Kidney epithelial cell (primary cell): Measurements from ENCODE around the gene ADGRA1. TPM values are rescaled to one million over a fixed set of nuclear protein-coding genes. Genes with fewer than 3 reads are reported as not detected.

ENCODE experiments used
- DNase-seq: peaks from one replicate; pipeline ENCODE4 v3.0.0-alpha.2; 2010; ENCODE audit warnings: low read depth
- H3K27me3 ChIP-seq: 2 replicates; pipeline ENCODE4 v1.6.0; 2011; ENCODE audit warnings: low read length; ENCODE audit not compliant: control insufficient read depth, insufficient read depth
- H3K36me3 ChIP-seq: 2 replicates; pipeline ENCODE4 v1.5.1; 2011; ENCODE audit warnings: low read length; ENCODE audit not compliant: control insufficient read depth, insufficient read depth
- H3K4me3 ChIP-seq: 2 replicates; pipeline ENCODE4 v1.5.1; 2011; ENCODE audit warnings: low read depth, mild to moderate bottlenecking, control low read depth, low read length
- total RNA-seq: library from RNA; depleted of rRNA; stranded (reverse); fragments of >200 nt; gene quantifications from 2 replicates; pipeline ENCODE4 v1.2.3, GENCODE V29; 2015
- TF ChIP-seq, protein P1 (sequence below): IDR thresholded peaks from 2 replicates; pipeline ENCODE4 v1.5.1; 2011; ENCODE audit warnings: mild to moderate bottlenecking, moderate library complexity, low read length, control low read depth, inconsistent platforms; ENCODE audit not compliant: insufficient read depth, poor library complexity, severe bottlenecking

Gene ADGRA1
- total RNA-seq, 1 donor from 2014 or later = not detected

DNA sequence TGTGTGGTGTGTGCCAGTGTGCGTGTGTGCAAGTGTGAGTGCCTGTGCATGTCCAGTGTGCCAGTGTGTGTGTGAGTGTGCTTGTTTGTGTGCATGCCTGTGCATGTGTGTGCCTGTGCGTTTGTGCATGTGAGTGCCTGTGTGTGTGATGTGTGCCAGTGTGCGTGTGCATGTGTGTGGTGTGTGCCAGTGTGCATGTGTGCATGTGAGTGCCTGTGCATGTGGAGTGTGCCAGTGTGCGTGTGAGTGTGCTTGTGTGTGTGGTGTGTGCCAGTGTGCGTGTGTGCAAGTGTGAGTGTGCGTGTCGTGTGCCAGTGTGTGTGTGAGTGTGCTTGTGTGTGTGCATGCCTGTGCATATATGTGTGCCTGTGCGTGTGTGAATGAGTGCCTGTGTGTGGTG lies 33.8 kb downstream of the ADGRA1 start:
- DNase-seq = no peak
- TF ChIP-seq, protein P1, sequence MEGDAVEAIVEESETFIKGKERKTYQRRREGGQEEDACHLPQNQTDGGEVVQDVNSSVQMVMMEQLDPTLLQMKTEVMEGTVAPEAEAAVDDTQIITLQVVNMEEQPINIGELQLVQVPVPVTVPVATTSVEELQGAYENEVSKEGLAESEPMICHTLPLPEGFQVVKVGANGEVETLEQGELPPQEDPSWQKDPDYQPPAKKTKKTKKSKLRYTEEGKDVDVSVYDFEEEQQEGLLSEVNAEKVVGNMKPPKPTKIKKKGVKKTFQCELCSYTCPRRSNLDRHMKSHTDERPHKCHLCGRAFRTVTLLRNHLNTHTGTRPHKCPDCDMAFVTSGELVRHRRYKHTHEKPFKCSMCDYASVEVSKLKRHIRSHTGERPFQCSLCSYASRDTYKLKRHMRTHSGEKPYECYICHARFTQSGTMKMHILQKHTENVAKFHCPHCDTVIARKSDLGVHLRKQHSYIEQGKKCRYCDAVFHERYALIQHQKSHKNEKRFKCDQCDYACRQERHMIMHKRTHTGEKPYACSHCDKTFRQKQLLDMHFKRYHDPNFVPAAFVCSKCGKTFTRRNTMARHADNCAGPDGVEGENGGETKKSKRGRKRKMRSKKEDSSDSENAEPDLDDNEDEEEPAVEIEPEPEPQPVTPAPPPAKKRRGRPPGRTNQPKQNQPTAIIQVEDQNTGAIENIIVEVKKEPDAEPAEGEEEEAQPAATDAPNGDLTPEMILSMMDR = no peak

DNA sequence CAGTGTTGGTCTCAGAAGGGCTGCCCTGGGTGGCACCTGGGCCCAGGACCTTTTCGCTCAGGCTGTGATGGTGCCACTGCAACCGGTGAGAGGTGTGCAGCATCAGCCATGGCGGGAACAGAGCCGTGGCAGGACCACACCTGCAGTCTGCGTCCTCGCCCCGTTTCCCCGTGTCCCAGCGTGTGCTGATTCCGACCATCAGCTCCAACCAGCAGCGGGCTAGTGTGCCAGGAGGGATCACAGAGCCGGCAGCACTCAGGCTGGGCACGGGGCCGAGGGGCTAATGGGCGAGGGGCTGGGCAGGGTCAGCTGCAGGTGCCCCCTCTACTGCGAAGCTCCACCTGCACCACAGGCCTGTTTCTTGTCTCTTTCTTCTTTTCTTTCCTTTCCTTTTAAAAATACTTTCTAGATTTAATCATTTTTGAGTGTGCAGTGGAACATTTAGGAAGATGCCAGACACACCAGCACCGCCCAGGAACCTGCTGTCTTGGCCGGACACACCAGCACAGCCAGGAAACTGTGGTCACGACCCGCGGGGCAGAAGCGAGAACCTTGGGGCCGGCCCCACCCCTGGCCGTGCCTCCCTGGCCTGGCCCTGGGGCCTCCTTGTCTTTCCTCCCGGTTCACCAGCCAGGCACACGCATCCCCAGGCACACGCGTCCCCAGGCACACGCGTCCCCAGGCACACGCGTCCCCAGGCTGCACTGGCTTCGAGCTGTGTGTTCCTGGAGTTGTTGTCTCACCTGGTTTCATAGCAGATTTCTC lies 34.6 kb downstream of the ADGRA1 start:
- peaks cover 2% of the 10 kb centered on the region for H3K27me3 ChIP-seq
- DNase-seq = no peak

More for the DNA sequence above, 33.8 kb downstream of the ADGRA1 start:
- H3K27me3 ChIP-seq = peaks cover 2% of the 10 kb centered on the region
- H3K36me3 ChIP-seq = no peaks in the 10 kb centered on the region
- no peak overlapping the region for H3K4me3 ChIP-seq

DNA sequence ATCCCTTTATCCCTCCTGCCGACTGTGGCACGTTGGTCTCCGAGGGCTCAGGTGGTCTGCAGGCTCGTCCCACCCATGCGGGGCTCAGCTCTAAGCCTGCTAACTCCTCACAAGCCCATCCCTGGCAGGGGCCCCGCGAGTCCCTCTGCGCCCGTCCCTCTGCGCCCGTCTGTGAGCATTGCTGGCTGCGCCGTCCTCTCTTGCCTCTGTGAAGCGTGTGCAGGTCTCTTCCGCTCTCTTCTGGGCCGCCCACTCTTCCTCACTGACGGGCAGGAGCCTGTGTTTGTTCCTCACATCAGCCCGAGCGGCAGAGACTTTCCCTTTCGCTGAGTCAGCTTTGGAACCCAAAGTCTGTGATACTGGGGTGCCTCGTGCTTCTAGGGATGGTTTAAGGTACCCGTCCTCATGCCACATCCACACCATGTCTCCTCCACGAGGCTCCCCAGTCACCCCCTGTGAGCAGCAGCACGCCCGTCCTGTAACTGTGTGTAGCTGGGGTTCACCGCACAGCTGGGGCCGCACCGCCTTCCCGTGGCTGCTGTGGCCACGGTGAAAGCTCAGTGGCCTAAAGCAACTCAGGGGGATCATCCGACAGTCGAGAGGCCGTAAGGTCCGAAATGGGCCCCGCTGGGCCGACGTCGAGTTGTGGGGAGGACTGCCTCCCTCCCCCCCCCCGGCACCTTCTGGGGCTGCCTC lies 35.5 kb downstream of the ADGRA1 start:
- Histone ChIP-seq H3K36me3 (no peaks in the 10 kb centered on the region), H3K4me3 (no peak overlapping the region), H3K27me3 (peaks cover 2% of the 10 kb centered on the region)
- TF ChIP-seq, protein P1 = no peak
- DNase-seq = no peak

More for the DNA sequence above, 34.6 kb downstream of the ADGRA1 start:
- no peaks in the 10 kb centered on the region for H3K36me3 ChIP-seq
- H3K4me3 ChIP-seq = no peak overlapping the region
- TF ChIP-seq, protein P1 = no peak

DNA sequence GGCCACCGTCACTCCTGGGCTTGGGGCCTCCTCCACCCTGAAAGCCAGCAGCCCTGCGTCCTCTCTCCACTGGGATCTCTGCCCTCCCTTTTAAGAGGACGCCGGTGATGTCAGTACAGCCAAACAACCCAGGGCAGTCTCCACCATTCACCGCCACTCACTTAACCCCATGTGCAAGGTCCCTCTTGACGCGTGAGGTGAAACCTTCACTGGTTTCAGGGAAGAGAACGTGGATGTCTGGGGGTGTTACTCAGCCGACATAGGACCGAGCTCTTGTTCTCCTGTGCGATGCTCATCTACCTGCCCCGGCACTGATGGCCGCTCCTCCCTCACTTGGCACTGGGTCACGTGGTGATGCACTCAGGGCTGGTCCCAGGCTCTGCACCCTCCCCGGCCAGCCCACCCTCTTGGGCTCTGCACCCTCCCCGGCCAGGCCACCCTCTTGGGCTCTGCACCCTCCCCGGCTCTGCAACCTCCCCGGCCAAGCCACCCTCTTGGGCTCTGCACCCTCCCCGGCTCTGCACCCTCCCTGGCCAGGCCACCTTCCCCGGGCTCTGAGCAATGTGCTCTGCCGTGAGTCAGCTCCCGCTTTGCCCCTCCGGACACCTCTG lies 36.1 kb downstream of the ADGRA1 start:
- H3K27me3 ChIP-seq = peaks cover 2% of the 10 kb centered on the region
- TF ChIP-seq, protein P1 = no peak
- H3K36me3 ChIP-seq = no peaks in the 10 kb centered on the region
- no peak for DNase-seq
- H3K4me3 ChIP-seq = no peak overlapping the region

DNA sequence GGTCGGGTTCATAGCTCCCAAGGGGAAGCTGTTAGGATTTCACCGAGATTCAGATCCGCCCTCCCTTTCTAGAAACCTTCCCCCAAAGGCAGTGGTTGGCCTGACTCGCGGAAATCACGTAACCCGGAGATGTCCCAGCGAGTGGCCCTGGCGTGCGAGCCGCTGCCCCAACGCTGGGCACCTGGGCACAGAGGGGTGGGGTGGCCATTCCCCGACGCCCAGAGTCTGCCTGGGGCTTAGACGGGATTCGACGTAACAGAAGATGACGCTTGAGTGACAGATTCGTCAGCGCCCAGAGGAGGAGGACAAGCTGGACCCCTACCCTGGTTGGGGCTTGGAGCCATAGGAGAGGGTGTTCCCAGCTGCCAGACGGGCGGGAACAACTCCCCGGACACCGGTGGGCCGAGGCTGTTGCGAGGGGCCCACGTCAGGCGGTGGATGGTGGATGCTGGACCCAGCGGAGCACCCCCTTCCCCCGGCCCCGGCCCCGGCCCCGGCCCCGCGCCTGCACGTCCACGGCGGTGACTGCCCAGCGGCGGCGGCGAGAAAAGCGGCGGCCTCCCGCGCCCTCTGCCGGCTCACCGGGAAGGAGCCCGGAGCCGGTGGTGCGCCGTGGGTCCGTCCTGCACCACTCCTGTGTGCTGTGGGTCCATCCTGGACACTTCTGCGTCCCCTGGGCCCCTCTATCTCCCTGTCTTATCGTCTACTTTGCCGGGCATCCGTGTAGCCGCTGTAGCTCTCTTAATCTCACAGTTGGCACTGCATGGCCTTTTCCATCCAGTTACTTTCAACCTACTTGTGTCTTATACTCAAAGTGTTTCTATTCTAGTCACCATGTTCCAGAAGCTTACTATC lies 36.9 kb downstream of the ADGRA1 start:
- DNase-seq = no peak
- TF ChIP-seq, protein P1 = peak; percentile 33
- Histone ChIP-seq H3K4me3 (no peak overlapping the region), H3K27me3 (peaks cover 2% of the 10 kb centered on the region), H3K36me3 (no peaks in the 10 kb centered on the region)
